ENCODE measurements around the gene TPK1.

Gene TPK1

DNA sequence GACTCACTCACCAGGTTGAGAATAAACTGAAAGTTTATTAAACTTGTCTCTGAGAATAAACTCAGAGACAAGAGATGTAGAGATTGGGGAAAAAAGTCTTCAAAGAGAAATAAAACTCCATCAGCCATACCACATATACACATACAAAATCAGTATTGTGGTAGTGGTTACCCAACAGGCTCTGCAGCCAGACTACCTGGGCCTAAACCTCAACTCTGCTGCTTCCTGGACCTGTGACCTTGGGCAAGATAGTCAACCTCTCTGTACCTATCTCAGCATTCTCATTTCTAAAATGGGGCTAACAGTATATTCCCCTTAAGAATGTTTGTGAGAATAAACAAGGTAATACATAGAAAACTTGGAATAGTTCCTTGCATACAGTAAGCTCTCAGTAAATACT lies 15.3 kb downstream of the TPK1 start:
- Histone ChIP-seq H3K27me3 (ENCODE audit: insufficient read depth, low read length) (no peaks in the 10 kb centered on the region), H2AFZ (ENCODE audit: low read length) (no peak overlapping the region), H3K9me2 (ENCODE audit: low read depth, low read length) (no peaks in the 10 kb centered on the region), H3F3A (ENCODE audit: insufficient read depth, low read length) (no peaks in the 10 kb centered on the region), H3K79me2 (ENCODE audit: insufficient read depth, low read length) (no peaks in the 10 kb centered on the region), H3K27ac (ENCODE audit: low read depth, low read length, poor library complexity, severe bottlenecking) (no peak overlapping the region), H3K4me1 (ENCODE audit: insufficient read depth, low read length, severe bottlenecking) (peaks cover 32% of the 10 kb centered on the region), H3K9me3 (ENCODE audit: low read length) (no peaks in the 10 kb centered on the region), H3K9ac (ENCODE audit: low read length) (no peak overlapping the region), H3K4me2 (ENCODE audit: low read length) (no peak overlapping the region), H3K4me3 (ENCODE audit: low read depth, low read length, poor library complexity, severe bottlenecking) (no peak overlapping the region), H4K20me1 (ENCODE audit: insufficient read depth, low read length) (no peaks in the 10 kb centered on the region), H3K36me3 (ENCODE audit: insufficient read depth, low read length) (no peaks in the 10 kb centered on the region)
- TF ChIP-seq CTCF (IDR thresholded peaks at IDR 0.05; ENCODE audit: low read length) (no peak), EZH2 (IDR thresholded peaks at IDR 0.05; ENCODE audit: borderline replicate concordance, low read length) (no peak)

GRCh38 chr7:144819566-144819965 lies 16.3 kb downstream of the TPK1 start:
- no peak overlapping the region for H3K4me2 ChIP-seq (ENCODE audit: low read length)
- no peaks in the 10 kb centered on the region for H3K9me2 ChIP-seq (ENCODE audit: low read depth, low read length)
- no peaks in the 10 kb centered on the region for H3K9me3 ChIP-seq (ENCODE audit: low read length)
- H4K20me1 ChIP-seq (ENCODE audit: insufficient read depth, low read length), result no peaks in the 10 kb centered on the region
- no peak overlapping the region for H3K27ac ChIP-seq (ENCODE audit: low read depth, low read length, poor library complexity, severe bottlenecking)
- no peaks in the 10 kb centered on the region for H3K27me3 ChIP-seq (ENCODE audit: insufficient read depth, low read length)
- no peaks in the 10 kb centered on the region for H3K79me2 ChIP-seq (ENCODE audit: insufficient read depth, low read length)
- H3K36me3 ChIP-seq (ENCODE audit: insufficient read depth, low read length), result no peaks in the 10 kb centered on the region
- no peak overlapping the region for H3K9ac ChIP-seq (ENCODE audit: low read length)
- H3K4me3 ChIP-seq (ENCODE audit: low read depth, low read length, poor library complexity, severe bottlenecking), result no peak overlapping the region
- H2AFZ ChIP-seq (ENCODE audit: low read length), result no peak overlapping the region
- no peaks in the 10 kb centered on the region for H3F3A ChIP-seq (ENCODE audit: insufficient read depth, low read length)
- TF ChIP-seq CTCF (IDR thresholded peaks at IDR 0.05; ENCODE audit: low read length) (no peak), EZH2 (IDR thresholded peaks at IDR 0.05; ENCODE audit: borderline replicate concordance, low read length) (no peak)
- H3K4me1 ChIP-seq (ENCODE audit: insufficient read depth, low read length, severe bottlenecking), result peaks cover 23% of the 10 kb centered on the region

GRCh38 chr7:144818511-144818910 lies 17.3 kb downstream of the TPK1 start:
- H3K4me3 ChIP-seq (ENCODE audit: low read depth, low read length, poor library complexity, severe bottlenecking), result no peak overlapping the region
- H2AFZ ChIP-seq (ENCODE audit: low read length), result no peak overlapping the region
- no peak for TF ChIP-seq EZH2 (IDR thresholded peaks at IDR 0.05; ENCODE audit: borderline replicate concordance, low read length)
- TF ChIP-seq CTCF (IDR thresholded peaks at IDR 0.05; ENCODE audit: low read length), result no peak
- H3K79me2 ChIP-seq (ENCODE audit: insufficient read depth, low read length), result no peaks in the 10 kb centered on the region
- H3K9me3 ChIP-seq (ENCODE audit: low read length), result no peaks in the 10 kb centered on the region; the same call in 1 of the 2 replicates
- no peak overlapping the region for H3K4me2 ChIP-seq (ENCODE audit: low read length)
- H3K27ac ChIP-seq (ENCODE audit: low read depth, low read length, poor library complexity, severe bottlenecking), result no peak overlapping the region
- no peaks in the 10 kb centered on the region for H3F3A ChIP-seq (ENCODE audit: insufficient read depth, low read length)
- H4K20me1 ChIP-seq (ENCODE audit: insufficient read depth, low read length), result no peaks in the 10 kb centered on the region
- no peaks in the 10 kb centered on the region for H3K27me3 ChIP-seq (ENCODE audit: insufficient read depth, low read length)
- no peaks in the 10 kb centered on the region for H3K9me2 ChIP-seq (ENCODE audit: low read depth, low read length)
- H3K4me1 ChIP-seq (ENCODE audit: insufficient read depth, low read length, severe bottlenecking), result peaks cover 23% of the 10 kb centered on the region
- H3K9ac ChIP-seq (ENCODE audit: low read length), result no peak overlapping the region
- H3K36me3 ChIP-seq (ENCODE audit: insufficient read depth, low read length), result no peaks in the 10 kb centered on the region

Measured in OCI-LY1 (cell line).